ENCODE results near the gene CAPZB.

Gene CAPZB

GRCh38 chr1:19455353-19455752 is 30.0 kb downstream of the CAPZB start:
- Histone ChIP-seq H3K4me3 (ENCODE audit: low read depth in 1 of 2, low read length in 2 of 2) (no peak overlapping the region), H3K9ac (ENCODE audit: low read depth, low read length) (no peak overlapping the region), H3K79me2 (ENCODE audit: insufficient read depth, low read length) (peaks cover 97% of the 10 kb centered on the region), H3K4me2 (ENCODE audit: insufficient read depth, low read length) (no peak overlapping the region), H3K9me3 (ENCODE audit: insufficient read depth, low read length, severe bottlenecking) (no peaks in the 10 kb centered on the region), H4K20me1 (ENCODE audit: insufficient read depth, low read length) (peaks cover 86% of the 10 kb centered on the region), H3K27ac (ENCODE audit: low read length) (no peak overlapping the region), H3K36me3 (ENCODE audit: insufficient read depth, low read length) (no peaks in the 10 kb centered on the region), H2AFZ (ENCODE audit: low read depth, low read length) (no peak overlapping the region), H3K27me3 (ENCODE audit: insufficient read depth, low read length, poor library complexity) (no peaks in the 10 kb centered on the region), H3K4me1 (ENCODE audit: insufficient read depth, low read length) (no peaks in the 10 kb centered on the region)
- no peak for DNase-seq
- no peak for ATAC-seq (ENCODE audit: insufficient read depth, low read depth)
- no peak for TF ChIP-seq CTCF (IDR thresholded peaks at IDR 0.05; ENCODE audit: borderline replicate concordance, extremely low read depth, low read length, poor library complexity, severe bottlenecking)

DNA sequence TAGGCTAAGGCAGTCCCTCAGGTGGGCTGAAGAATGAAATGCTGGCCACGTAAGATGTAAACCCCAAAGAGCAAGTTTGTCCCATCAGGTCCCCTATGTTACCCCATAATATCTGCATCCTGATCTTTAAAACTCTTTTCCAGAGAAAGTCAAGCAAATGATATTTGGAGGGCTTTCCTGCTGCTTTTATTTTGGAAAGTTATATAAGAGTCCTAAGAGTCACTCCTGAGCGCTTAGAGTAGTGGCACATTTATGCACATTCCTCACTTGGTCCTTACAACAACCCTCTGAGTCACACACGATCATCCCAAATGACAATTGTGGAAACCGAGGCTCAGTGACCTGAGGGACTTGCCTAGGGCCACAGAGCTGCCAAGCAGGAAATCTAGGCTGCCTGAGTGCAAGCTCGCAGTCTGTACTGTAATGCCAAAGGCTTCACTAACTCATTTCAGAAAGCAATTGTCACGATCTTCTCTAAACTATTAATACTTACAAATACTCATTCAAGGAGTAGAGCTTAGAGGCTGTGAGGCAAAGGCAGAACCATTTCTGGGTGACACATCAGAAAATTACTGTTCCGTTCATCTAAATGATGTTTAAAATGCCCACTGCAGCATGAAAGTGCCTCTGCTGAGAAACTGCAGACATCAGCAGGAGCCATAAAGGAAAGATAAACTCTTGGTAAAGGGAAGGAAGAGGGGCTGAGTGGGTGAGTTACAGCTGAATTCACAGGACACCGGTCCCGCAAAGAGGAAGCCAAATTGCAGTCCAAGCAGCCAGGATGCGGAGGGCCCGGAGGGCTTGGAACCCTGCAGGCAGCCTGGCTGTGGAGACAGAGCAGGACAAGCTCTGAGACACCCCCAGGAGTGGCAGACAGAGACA is 30.8 kb downstream of the CAPZB start:
- no peak overlapping the region for H3K4me3 ChIP-seq (ENCODE audit: low read depth in 1 of 2, low read length in 2 of 2)
- peaks cover 90% of the 10 kb centered on the region for H4K20me1 ChIP-seq (ENCODE audit: insufficient read depth, low read length)
- no peaks in the 10 kb centered on the region for H3K27me3 ChIP-seq (ENCODE audit: insufficient read depth, low read length, poor library complexity)
- H3K9ac ChIP-seq (ENCODE audit: low read depth, low read length) = no peak overlapping the region
- DNase-seq (no peak), ATAC-seq (ENCODE audit: insufficient read depth, low read depth) (no peak)
- TF ChIP-seq CTCF (IDR thresholded peaks at IDR 0.05; ENCODE audit: borderline replicate concordance, extremely low read depth, low read length, poor library complexity, severe bottlenecking) = no peak
- no peak for TF ChIP-seq EZH2 (IDR thresholded peaks at IDR 0.05; ENCODE audit: borderline replicate concordance, low read depth, low read length, severe bottlenecking)
- no peak overlapping the region for H3K27ac ChIP-seq (ENCODE audit: low read length)
- H3K36me3 ChIP-seq (ENCODE audit: insufficient read depth, low read length) = no peaks in the 10 kb centered on the region; the same call in 1 of the 2 replicates
- peaks cover 98% of the 10 kb centered on the region for H3K79me2 ChIP-seq (ENCODE audit: insufficient read depth, low read length)
- no peaks in the 10 kb centered on the region for H3K9me3 ChIP-seq (ENCODE audit: insufficient read depth, low read length, severe bottlenecking)
- no peak overlapping the region for H3K4me2 ChIP-seq (ENCODE audit: insufficient read depth, low read length)
- no peak overlapping the region for H2AFZ ChIP-seq (ENCODE audit: low read depth, low read length)
- H3K4me1 ChIP-seq (ENCODE audit: insufficient read depth, low read length) = no peaks in the 10 kb centered on the region

GRCh38 chr1:19453741-19454201 is 31.6 kb downstream of the CAPZB start:
- H3K79me2 ChIP-seq (ENCODE audit: insufficient read depth, low read length) = peaks cover 98% of the 10 kb centered on the region
- peaks cover 7% of the 10 kb centered on the region for H3K36me3 ChIP-seq (ENCODE audit: insufficient read depth, low read length)
- no peaks in the 10 kb centered on the region for H3K4me1 ChIP-seq (ENCODE audit: insufficient read depth, low read length)
- no peaks in the 10 kb centered on the region for H3K9me3 ChIP-seq (ENCODE audit: insufficient read depth, low read length, severe bottlenecking)
- no peak overlapping the region for H3K4me3 ChIP-seq (ENCODE audit: low read depth in 1 of 2, low read length in 2 of 2)
- no peak overlapping the region for H3K4me2 ChIP-seq (ENCODE audit: insufficient read depth, low read length)
- H3K27ac ChIP-seq (ENCODE audit: low read length) = no peak overlapping the region
- peaks cover 91% of the 10 kb centered on the region for H4K20me1 ChIP-seq (ENCODE audit: insufficient read depth, low read length)
- no peak overlapping the region for H3K9ac ChIP-seq (ENCODE audit: low read depth, low read length)
- ATAC-seq (ENCODE audit: insufficient read depth, low read depth) = no peak
- no peaks in the 10 kb centered on the region for H3K27me3 ChIP-seq (ENCODE audit: insufficient read depth, low read length, poor library complexity)
- no peak overlapping the region for H2AFZ ChIP-seq (ENCODE audit: low read depth, low read length)
- no peak for DNase-seq
- TF ChIP-seq CTCF (IDR thresholded peaks at IDR 0.05; ENCODE audit: borderline replicate concordance, extremely low read depth, low read length, poor library complexity, severe bottlenecking) = no peak
- TF ChIP-seq EZH2 (IDR thresholded peaks at IDR 0.05; ENCODE audit: borderline replicate concordance, low read depth, low read length, severe bottlenecking) = no peak

All from DND-41 (cell line).